Neuronal stem cell (in vitro differentiated cells): Measurements from ENCODE around the gene ZNF407.

ENCODE experiments used
- DNase-seq: peaks from one replicate; pipeline ENCODE4 v3.0.0-alpha.2; 2013; ENCODE audit warnings: low spot score
- H2AFZ ChIP-seq: one replicate; pipeline ENCODE4 v1.6.1; 2013; ENCODE audit warnings: mild to moderate bottlenecking, low read length, inconsistent platforms
- H2AK5ac ChIP-seq: 2 replicates; pipeline ENCODE4 v1.6.1; 2013; ENCODE audit warnings: low read depth, mild to moderate bottlenecking, inconsistent platforms, low read length, moderate library complexity, mixed read lengths
- H2BK120ac ChIP-seq: 2 replicates; pipeline ENCODE4 v1.6.1; 2013; ENCODE audit warnings: low read depth, mild to moderate bottlenecking, inconsistent platforms, low read length, moderate library complexity, mixed read lengths
- H2BK12ac ChIP-seq: one replicate; pipeline ENCODE4 v1.6.1; 2013; ENCODE audit warnings: low read length, inconsistent platforms
- H2BK15ac ChIP-seq: 2 replicates; pipeline ENCODE4 v1.6.1; 2013; ENCODE audit warnings: mild to moderate bottlenecking, low read length, inconsistent platforms, mixed read lengths
- H2BK5ac ChIP-seq: one replicate; pipeline ENCODE4 v1.6.1; 2013; ENCODE audit warnings: inconsistent platforms, mild to moderate bottlenecking, low read length, moderate library complexity
- H3K14ac ChIP-seq: one replicate; pipeline ENCODE4 v1.6.1; 2013; ENCODE audit warnings: low read length, inconsistent platforms
- H3K18ac ChIP-seq: 2 replicates; pipeline ENCODE4 v1.6.1; 2013; ENCODE audit warnings: low read length, inconsistent platforms
- H3K23ac ChIP-seq: 2 replicates; pipeline ENCODE4 v1.6.1; 2013; ENCODE audit warnings: low read depth, mild to moderate bottlenecking, mixed read lengths, low read length, inconsistent platforms; ENCODE audit not compliant: poor library complexity
- H3K27ac ChIP-seq: replicated peaks from 3 replicates; pipeline ENCODE4 v1.5.1; 2013; ENCODE audit warnings: low read length, inconsistent platforms
- H3K27me3 ChIP-seq, 3 experiments: 2 replicates each; pipeline ENCODE4 v1.6.1; 2013; ENCODE audit warnings: low read length in 3 of 3, mild to moderate bottlenecking in 2 of 3, inconsistent platforms in 1 of 3, low read depth in 1 of 3, mixed read lengths in 1 of 3, moderate library complexity in 1 of 3; ENCODE audit not compliant: control insufficient read depth in 3 of 3, insufficient read depth in 3 of 3
- H3K36me3 ChIP-seq, 2 donors: replicated peaks in 1 of 2; 2 replicates each; pipeline ENCODE4 v1.6.1; 2013; ENCODE audit warnings: low read length in 2 of 2; ENCODE audit not compliant: control insufficient read depth in 2 of 2, insufficient read depth in 2 of 2
- H3K4ac ChIP-seq: 2 replicates; pipeline ENCODE4 v1.6.1; 2013; ENCODE audit warnings: inconsistent platforms, mild to moderate bottlenecking, low read length, moderate library complexity
- H3K4me1 ChIP-seq, 2 donors: 1 replicate in 1 of 2; 2 replicates in 1 of 2; pipeline ENCODE4 v1.6.1; 2013; ENCODE audit warnings: low read length in 2 of 2, low read depth in 1 of 2; ENCODE audit not compliant: control insufficient read depth in 2 of 2, insufficient read depth in 1 of 2
- H3K4me2 ChIP-seq: one replicate; pipeline ENCODE4 v1.6.1; 2013; ENCODE audit warnings: mild to moderate bottlenecking, low read length, inconsistent platforms; ENCODE audit not compliant: insufficient read depth, poor library complexity, severe bottlenecking
- H3K4me3 ChIP-seq, 2 donors: 2 replicates each; pipeline ENCODE4 v1.5.1; 2013; ENCODE audit warnings: low read length in 2 of 2, mild to moderate bottlenecking in 2 of 2, inconsistent platforms in 1 of 2, moderate library complexity in 1 of 2
- H3K79me1 ChIP-seq: one replicate; pipeline ENCODE4 v1.6.1; 2013; ENCODE audit warnings: low read depth, mild to moderate bottlenecking, inconsistent platforms, low read length, moderate library complexity
- H3K9ac ChIP-seq: one replicate; pipeline ENCODE4 v1.6.1; 2013; ENCODE audit warnings: mild to moderate bottlenecking, low read depth, low read length, inconsistent platforms; ENCODE audit not compliant: poor library complexity
- H3K9me3 ChIP-seq, 2 donors: replicated peaks in 1 of 2; 2 replicates each; pipeline versions ENCODE3 to v1.6.1; 2013; ENCODE audit warnings: low read length in 2 of 2, mild to moderate bottlenecking in 2 of 2, inconsistent platforms in 1 of 2, low read depth in 1 of 2, mixed read lengths in 1 of 2, moderate library complexity in 1 of 2; ENCODE audit not compliant: control insufficient read depth in 2 of 2, insufficient read depth in 1 of 2
- H4K8ac ChIP-seq: one replicate; pipeline ENCODE4 v1.6.1; 2013; ENCODE audit warnings: low read depth, mild to moderate bottlenecking, inconsistent platforms, low read length, moderate library complexity
- H4K91ac ChIP-seq: one replicate; pipeline ENCODE4 v1.6.1; 2013; ENCODE audit warnings: low read length, low read depth, mild to moderate bottlenecking, inconsistent platforms; ENCODE audit not compliant: poor library complexity
- WGBS, 2 donors: extraction: QIAGEN DNeasy Blood & Tissue Kit; methylation state at CpG; one replicate each; pipeline ENCODE4 v1.1.7; 2013; ENCODE audit warnings: missing lambda C conversion rate in 2 of 2, mixed read lengths in 1 of 2; ENCODE audit not compliant: insufficient read length in 2 of 2, insufficient replicate concordance in 1 of 2; ENCODE audit errors: extremely low coverage in 2 of 2; 5-methylcytosine and 5-hydroxymethylcytosine counted together

The ZNF407 gene

GRCh38 chr18:74817576-74817975, 219.9 kb downstream of the ZNF407 start:
- H3K4me3 ChIP-seq, result no peak overlapping the region
- H3K27ac ChIP-seq, result no peak overlapping the region
- no peak overlapping the region for H3K18ac ChIP-seq
- H3K27me3 ChIP-seq, result no peaks in the 10 kb centered on the region
- no CpG with 5 or more reads among the region's 2 CpGs for WGBS, 2 donors
- no peak overlapping the region for H3K9ac ChIP-seq
- H2AFZ ChIP-seq, result no peak overlapping the region
- peaks cover 4 to 11% of the 10 kb centered on the region in 2 donors for H3K4me1 ChIP-seq
- H4K8ac ChIP-seq, result no peak overlapping the region
- H4K91ac ChIP-seq, result no peak overlapping the region
- DNase-seq, result no peak
- no peak overlapping the region for H3K23ac ChIP-seq
- no peak overlapping the region for H3K14ac ChIP-seq
- no peaks in the 10 kb centered on the region for H3K36me3 ChIP-seq
- H2BK120ac ChIP-seq, result no peak overlapping the region
- no peak overlapping the region for H2BK12ac ChIP-seq
- no peak overlapping the region for H3K4me2 ChIP-seq
- H3K79me1 ChIP-seq, result no peaks in the 10 kb centered on the region
- H3K4ac ChIP-seq, result no peak overlapping the region
- H2BK15ac ChIP-seq, result no peak overlapping the region
- H2BK5ac ChIP-seq, result no peak overlapping the region
- no peak overlapping the region for H2AK5ac ChIP-seq
- H3K9me3 ChIP-seq, result no peaks in the 10 kb centered on the region

- Histone ChIP-seq H3K9ac (no peak overlapping the region), H2BK120ac (no peak overlapping the region), H2AFZ (peak overlapping the region; percentile 84), H2BK5ac (no peak overlapping the region), H3K79me1 (no peaks in the 10 kb centered on the region), H2BK15ac (no peak overlapping the region), H3K9me3 (no peaks in the 10 kb centered on the region), H3K27ac (no peak overlapping the region), H3K4me3 (no peak overlapping the region), H3K23ac (no peak overlapping the region), H3K4me1 (peaks cover 4 to 11% of the 10 kb centered on the region in 2 donors), H2AK5ac (no peak overlapping the region), H3K27me3 (no peaks in the 10 kb centered on the region), H3K14ac (no peak overlapping the region), H3K4me2 (no peak overlapping the region), H3K4ac (no peak overlapping the region), H4K8ac (no peak overlapping the region), H2BK12ac (no peak overlapping the region), H3K36me3 (no peaks in the 10 kb centered on the region), H4K91ac (no peak overlapping the region), H3K18ac (no peak overlapping the region)
- WGBS, 2 donors, result no CpG with 5 or more reads among the region's 4 CpGs
- DNase-seq, result no peak
Measured at GRCh38 chr18:74818516-74819175, 221.0 kb downstream of the ZNF407 start.

GRCh38 chr18:74819433-74820059, 221.9 kb downstream of the ZNF407 start:
- Histone ChIP-seq H2AFZ (peak overlapping the region; percentile 84), H2AK5ac (no peak overlapping the region), H3K9ac (no peak overlapping the region), H3K27ac (peak overlapping the region; percentile 24), H2BK120ac (no peak overlapping the region), H3K14ac (no peak overlapping the region), H3K4me2 (no peak overlapping the region), H3K79me1 (no peaks in the 10 kb centered on the region), H2BK15ac (no peak overlapping the region), H3K36me3 (no peaks in the 10 kb centered on the region), H3K23ac (no peak overlapping the region), H3K4me3 (no peak overlapping the region), H3K18ac (no peak overlapping the region), H3K4me1 (peaks cover 4 to 11% of the 10 kb centered on the region in 2 donors), H3K9me3 (no peaks in the 10 kb centered on the region), H3K27me3 (no peaks in the 10 kb centered on the region), H2BK5ac (no peak overlapping the region), H3K4ac (no peak overlapping the region), H2BK12ac (no peak overlapping the region), H4K91ac (no peak overlapping the region), H4K8ac (no peak overlapping the region)
- WGBS, 2 donors, result no CpG with 5 or more reads among the region's 7 CpGs
- peak; percentile 58 for DNase-seq

GRCh38 chr18:74820160-74820780, 222.6 kb downstream of the ZNF407 start:
- no peak overlapping the region for H3K4me3 ChIP-seq
- no peak overlapping the region for H3K4ac ChIP-seq
- H2BK15ac ChIP-seq, result no peak overlapping the region
- H2BK5ac ChIP-seq, result no peak overlapping the region
- no peak overlapping the region for H2AFZ ChIP-seq
- H3K4me1 ChIP-seq, result peaks cover 4 to 11% of the 10 kb centered on the region in 2 donors
- no peak overlapping the region for H2AK5ac ChIP-seq
- no peaks in the 10 kb centered on the region for H3K27me3 ChIP-seq
- no peak overlapping the region for H2BK120ac ChIP-seq
- no peak overlapping the region for H3K9ac ChIP-seq
- H3K18ac ChIP-seq, result no peak overlapping the region
- no peak for DNase-seq
- H3K14ac ChIP-seq, result no peak overlapping the region
- H3K27ac ChIP-seq, result peak overlapping the region; percentile 4
- H2BK12ac ChIP-seq, result no peak overlapping the region
- WGBS, 2 donors, result no CpG with 5 or more reads among the region's 3 CpGs
- H3K79me1 ChIP-seq, result no peaks in the 10 kb centered on the region
- no peak overlapping the region for H4K91ac ChIP-seq
- H3K36me3 ChIP-seq, result no peaks in the 10 kb centered on the region
- H3K4me2 ChIP-seq, result no peak overlapping the region
- H4K8ac ChIP-seq, result no peak overlapping the region
- no peaks in the 10 kb centered on the region for H3K9me3 ChIP-seq
- H3K23ac ChIP-seq, result no peak overlapping the region
